NCI-H446 (cell line): ENCODE results near the gene SLC25A33.
A peak's percentile ranks its signal among the peaks of the same experiment; 100 is the strongest.

ENCODE experiments used
- DNase-seq, 2 experiments: peaks; one replicate each; lab custom pipeline; 2025; lab: John Stamatoyannopoulos, UW

The SLC25A33 gene

DNA sequence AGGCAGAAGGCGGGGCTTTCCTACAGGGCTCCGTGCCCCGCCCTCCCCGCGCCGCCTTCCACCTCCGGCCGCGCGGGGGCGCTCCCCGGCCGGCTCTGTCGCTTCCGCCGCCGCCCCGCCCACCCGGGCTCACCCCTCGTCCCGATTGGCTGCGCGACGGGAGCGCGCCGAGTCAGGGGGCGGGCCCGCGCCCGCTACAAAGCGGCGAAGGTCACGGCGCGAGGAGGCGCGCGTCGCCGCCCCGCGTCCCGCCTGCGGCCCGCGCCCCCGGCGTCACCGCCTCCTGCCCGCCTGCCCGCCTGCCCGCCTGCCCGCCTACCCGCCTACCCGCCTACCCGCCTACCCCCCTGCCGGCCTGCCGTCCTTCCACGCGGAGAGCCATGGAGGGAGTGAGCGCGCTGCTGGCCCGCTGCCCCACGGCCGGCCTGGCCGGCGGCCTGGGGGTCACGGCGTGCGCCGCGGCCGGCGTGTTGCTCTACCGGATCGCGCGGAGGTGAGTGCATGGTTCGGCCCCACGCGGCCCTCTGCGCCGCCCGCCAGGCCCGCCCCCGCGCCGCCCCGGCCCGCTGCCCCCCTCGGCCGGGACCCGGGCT lies 49.4 kb downstream of the SLC25A33 start, which contains the start of gene TMEM201:
TMEM201 (plus strand) TSS at position 361 of the 593 bp plus-strand sequence; CDS start at position 381, 20 bp downstream.
- peak; percentile 90 to 98 for DNase-seq

DNA sequence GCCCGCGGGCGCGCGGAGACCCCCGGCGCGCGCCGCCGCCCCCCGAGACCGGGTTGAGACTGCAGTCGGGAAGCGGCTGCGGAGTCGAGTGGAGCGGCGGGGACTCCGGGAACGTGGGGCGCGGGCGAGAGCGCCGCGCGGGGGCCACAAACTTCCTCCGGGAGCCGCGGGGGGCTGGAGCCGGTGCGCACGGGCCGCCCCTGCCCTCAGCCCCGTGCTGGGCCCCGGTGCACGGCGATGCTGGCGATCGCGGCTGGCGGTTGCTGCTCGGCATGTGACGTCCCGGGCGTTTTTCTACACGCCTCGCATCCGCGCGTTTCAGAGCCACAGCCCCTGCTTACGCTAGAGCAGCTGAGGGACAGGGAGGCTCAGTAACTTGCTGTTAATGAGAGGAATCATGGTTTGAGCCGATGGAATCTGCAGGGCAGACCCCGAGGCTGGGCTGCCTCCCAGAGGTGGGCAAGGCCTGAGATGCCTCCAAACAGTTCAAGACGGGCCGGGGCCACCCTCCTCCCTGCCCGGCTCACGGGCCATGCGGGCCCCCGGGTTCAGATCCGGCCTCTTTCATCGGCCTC lies 50.0 kb downstream of the SLC25A33 start:
- no peak for DNase-seq

GRCh38 chr1:9589719-9590157 lies 50.5 kb downstream of the SLC25A33 start:
- no peak for DNase-seq

- DNase-seq: no peak
Measured at GRCh38 chr1:9590201-9590600, 50.9 kb downstream of the SLC25A33 start.

DNA sequence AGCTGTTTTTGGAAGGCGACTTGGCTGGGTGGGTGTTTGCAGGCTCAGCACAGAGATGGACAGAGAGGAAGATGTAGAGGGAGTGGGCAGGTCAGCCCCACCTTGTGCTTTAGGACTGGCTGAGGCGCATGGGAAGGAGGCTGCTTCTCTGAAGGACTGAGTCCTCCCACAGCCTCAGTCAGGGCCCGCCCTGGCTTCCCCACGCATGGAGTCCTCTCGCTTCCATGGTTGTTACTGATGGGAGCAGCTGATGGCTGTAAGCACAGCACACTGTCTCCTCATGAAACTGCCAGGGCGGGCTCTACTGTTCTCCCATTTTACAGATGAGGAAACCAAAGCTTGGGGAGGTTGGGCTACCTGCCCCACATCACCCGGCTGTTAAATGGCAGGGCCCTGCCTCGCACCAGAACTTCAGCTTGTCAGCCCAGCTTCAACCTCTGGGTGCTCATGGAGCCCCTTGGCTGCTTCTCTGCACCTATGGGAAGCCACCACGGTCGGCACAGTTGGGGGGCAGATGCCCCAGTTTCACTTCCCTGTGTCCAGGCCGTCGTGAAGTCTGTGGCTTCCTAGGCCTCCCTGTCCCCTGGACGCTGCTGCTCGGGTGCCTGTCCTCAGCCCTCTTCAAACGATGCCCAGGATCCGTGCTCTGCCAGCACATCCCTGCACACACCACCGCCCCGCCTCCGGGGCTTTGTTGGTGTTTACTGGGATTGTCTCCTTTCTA lies 51.8 kb downstream of the SLC25A33 start:
- DNase-seq: no peak

GRCh38 chr1:9591669-9592509 lies 52.6 kb downstream of the SLC25A33 start:
- no peak for DNase-seq

DNA sequence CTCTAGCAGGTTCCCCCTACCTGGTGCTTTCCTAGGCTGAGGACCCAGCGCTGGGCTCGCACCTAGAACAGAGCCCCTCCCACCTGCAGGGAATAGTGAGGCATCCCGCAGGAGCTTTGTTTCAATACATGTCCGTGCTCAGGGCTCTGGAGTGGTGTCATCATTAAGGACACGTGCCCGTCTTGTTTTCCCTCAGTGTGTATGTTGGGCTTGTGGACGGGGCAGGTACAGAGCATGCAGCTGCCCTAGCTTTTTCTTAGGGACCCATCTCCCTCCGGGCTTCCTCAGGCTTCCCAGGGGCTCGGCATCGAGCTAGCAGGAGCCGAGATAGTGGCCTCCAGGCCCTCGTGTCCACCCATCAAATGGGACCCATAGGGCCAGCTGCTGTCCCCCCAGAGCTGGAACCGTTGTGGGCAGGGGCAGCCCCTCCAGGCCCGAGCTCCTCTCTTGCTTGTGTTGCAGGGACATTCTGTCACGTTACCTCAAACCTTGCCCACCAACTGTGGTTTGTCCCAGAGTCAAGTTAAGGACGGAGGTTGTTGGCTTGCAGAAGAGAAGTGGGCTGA lies 53.3 kb downstream of the SLC25A33 start:
- no peak for DNase-seq

GRCh38 chr1:9593147-9593491 lies 53.9 kb downstream of the SLC25A33 start:
- no peak for DNase-seq

GRCh38 chr1:9593492-9594465 lies 54.5 kb downstream of the SLC25A33 start:
- DNase-seq: peak in 1 of 2 experiments; percentile 24

DNA sequence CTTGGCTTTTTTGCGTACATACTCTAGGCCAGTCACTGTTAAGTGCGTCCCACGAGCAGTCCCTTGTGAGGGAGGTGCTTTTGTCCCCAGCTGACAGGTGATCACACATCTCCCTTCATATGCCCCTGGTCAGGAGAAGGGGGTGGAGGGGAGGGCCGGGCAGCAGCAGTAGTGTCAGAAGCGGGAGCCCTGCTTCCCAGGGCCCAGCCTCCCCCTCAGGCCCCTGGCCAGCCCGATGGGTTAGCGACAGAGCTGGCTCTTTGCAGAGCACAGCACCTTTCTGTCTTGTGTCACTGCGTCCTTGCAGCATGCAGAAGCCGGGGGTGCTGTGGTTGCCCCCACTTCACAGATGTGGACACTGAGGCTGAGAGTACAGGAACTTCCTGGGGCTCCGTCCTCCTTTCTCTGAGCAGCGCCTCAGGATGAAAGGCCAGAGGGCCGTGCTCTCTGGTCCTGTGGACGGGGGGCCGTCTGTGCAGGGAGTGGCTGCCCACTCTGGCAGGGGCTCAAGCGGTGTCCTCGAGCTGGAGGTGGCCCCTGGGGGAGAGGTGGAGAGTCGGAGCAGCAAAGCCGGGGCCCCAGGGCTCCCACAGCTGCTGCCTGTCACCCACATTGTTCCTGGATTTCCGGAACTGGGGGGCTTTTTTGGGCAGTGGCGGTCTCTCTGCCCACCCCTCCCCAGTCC lies 55.3 kb downstream of the SLC25A33 start:
- no peak for DNase-seq

DNA sequence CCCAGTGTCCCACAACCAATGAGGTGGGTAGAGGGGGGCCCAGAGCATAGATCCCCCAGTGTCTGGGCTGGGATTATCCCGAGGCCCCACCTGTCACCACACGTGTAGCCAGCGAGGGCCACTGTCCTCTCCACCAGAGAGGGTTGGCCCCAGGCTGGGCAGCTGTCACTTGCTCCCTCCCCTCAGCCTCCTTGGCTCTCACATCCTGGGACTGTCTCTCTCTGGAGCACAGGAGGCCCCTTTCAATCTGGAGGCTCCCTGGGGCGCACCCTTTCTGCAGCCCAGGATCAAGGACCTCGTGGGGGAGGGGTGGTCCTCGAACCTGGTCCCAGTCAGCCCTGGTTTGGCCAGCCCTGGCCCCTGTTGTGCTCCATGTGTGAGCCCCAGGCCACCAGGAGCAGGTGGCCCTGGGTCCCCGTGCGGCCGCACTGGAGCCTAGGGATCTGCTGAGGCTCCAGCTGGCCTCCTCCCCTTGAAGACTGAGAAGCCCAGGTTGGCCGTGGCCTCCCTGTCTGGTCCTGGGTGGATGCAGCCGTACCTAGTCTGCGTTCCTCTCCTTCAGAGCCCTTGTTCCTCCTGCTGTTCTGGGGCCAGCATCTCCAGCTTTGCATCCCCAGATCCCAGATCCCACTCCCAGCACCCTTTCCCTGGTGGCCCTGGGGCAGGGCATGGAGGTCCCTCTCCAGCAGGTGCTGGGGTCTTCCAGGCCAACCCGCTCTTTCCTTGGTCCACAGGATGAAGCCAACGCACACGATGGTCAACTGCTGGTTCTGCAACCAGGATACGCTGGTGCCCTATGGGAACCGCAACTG lies 56.1 kb downstream of the SLC25A33 start:
- DNase-seq: no peak

DNA sequence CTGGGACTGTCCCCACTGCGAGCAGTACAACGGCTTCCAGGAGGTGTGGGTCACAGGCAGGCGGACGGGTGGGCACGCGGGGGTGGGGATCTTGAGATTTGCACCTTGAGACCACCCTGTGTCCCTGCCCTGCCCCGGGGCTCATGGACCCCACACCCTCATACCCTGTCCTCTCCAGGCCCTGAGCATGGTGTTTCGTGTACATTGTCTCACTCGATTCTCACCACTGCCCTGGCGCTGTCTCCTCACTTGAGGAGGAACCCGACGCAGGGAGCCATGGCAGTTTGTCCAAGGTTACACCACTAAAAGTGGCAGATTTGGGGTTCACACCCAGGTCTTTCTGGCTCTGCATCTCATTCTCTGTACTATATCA lies 56.7 kb downstream of the SLC25A33 start:
- no peak for DNase-seq

GRCh38 chr1:9596415-9597123 lies 57.3 kb downstream of the SLC25A33 start:
- no peak for DNase-seq

DNA sequence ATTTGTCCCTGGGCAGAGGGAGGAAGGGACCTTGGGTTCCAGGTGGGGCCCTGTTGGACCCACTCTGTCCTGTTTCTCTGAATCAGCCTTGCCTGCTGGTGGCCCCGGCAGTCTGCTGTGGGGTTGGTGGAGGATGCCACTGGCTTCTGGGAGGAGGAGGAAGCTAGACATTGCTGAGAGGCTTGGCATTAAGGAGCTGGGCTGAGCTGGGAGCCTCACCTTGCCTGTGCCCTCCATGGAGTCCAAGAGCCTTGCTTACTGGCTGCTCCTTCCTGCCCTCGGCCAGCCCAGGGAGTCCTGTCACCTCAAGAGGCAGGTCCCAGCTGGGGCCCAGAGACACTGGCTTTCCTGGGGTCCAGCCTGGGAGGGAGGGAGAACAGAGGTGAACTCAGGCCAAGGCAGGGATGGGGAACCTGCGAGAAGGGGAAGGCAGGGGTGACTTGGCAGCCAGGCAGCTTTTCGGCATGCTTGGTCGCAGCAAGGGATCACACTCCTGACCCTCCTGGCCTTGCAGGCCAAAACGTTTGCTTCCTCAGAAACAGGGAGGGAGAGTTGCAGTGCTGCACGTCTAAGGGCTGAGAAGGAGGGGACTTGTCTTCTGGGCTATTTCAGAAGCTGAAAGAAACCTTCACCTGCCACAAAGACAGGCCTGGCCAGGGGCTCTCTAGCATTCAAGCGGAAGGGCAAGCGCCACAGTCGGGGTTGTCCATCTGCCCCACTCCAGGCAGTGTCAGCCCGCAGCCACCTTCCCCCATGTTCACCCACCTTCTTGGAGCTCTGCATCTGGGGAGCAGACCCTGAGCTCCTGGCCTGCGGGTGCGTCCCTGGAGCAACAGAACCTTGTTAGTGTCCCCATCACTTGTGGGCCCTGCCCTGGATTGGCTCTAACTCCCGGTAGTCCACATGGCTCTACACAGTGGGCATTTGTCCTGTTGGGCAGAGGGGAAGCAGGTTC lies 58.4 kb downstream of the SLC25A33 start:
- no peak for DNase-seq

DNA sequence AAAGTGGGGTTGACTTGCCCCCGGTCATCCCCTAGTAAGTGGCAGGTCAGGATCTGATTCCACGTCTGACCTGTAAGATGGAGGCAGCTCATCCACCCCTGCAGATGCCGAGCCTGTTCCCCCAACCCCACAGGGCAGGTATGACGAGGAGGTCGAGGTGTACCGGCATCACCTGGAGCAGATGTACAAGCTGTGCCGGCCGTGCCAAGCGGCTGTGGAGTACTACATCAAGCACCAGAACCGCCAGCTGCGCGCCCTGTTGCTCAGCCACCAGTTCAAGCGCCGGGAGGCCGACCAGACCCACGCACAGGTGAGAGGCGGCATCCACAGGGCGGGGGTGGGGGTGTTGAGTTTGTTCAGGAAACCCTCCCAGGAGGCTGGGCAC lies 59.0 kb downstream of the SLC25A33 start:
- no peak for DNase-seq

DNA sequence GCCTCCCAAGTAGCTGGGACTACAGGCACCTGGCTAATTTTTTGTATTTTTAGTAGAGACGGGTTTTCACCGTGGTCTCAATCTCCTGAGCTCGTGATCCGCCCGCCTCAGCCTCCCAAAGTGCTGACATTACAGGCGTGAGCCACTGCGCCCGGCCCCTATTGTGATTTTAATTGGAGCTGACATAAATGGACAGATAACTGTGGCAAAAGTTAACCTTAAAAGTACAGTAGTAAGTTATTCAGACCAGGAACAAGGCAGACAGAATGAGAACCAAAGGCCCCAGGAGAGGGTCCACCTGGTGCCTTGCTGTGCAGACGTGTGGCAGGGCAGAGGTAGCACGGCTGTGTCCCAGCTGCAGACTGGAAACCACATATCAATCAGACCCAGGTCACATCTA lies 60.5 kb downstream of the SLC25A33 start:
- no peak for DNase-seq
